HG03442 (cell line): Measurements from ENCODE around the gene FERMT1.
"Not testable (repeated sequence)": the region's sequence is repeated elsewhere in the genome, so short reads cannot be mapped to it uniquely, and the experiment has no call there.

ENCODE experiments used
- ATAC-seq: cut with Tn5 transposase; IDR thresholded peaks from one replicate; pipeline ENCODE4 v1.9.1; 2021; ENCODE audit warnings: mild to moderate bottlenecking, moderate library complexity; ENCODE audit not compliant: unreplicated experiment

FERMT1 gene

GRCh38 chr20:6041808-6042265 lies 81.0 kb downstream of the FERMT1 start:
- no peak for ATAC-seq

- no peak for ATAC-seq
Observed at GRCh38 chr20:6040958-6041807, 81.6 kb downstream of the FERMT1 start.

GRCh38 chr20:6040540-6040939 lies 82.3 kb downstream of the FERMT1 start:
- no peak for ATAC-seq

GRCh38 chr20:6039766-6040165 lies 83.1 kb downstream of the FERMT1 start:
- ATAC-seq, result no peak

GRCh38 chr20:6038256-6038655 lies 84.6 kb downstream of the FERMT1 start:
- ATAC-seq, result no peak

- no peak for ATAC-seq
Observed at GRCh38 chr20:6037082-6037481, 85.7 kb downstream of the FERMT1 start.

GRCh38 chr20:6036213-6036612 lies 86.6 kb downstream of the FERMT1 start:
- ATAC-seq, result no peak

GRCh38 chr20:6034134-6034969 lies 88.5 kb downstream of the FERMT1 start:
- no peak for ATAC-seq

- ATAC-seq, result not testable (repeated sequence)
Observed at GRCh38 chr20:6032907-6033306, 89.9 kb downstream of the FERMT1 start.

GRCh38 chr20:6030453-6031080 lies 92.3 kb downstream of the FERMT1 start:
- ATAC-seq, result no peak

GRCh38 chr20:6029538-6029937 lies 93.3 kb downstream of the FERMT1 start:
- ATAC-seq, result no peak

- ATAC-seq, result no peak
Observed at GRCh38 chr20:6028818-6029217, 94.0 kb downstream of the FERMT1 start.

- no peak for ATAC-seq
Observed at GRCh38 chr20:6026051-6026450, 96.8 kb downstream of the FERMT1 start.
